T-helper 17 cell (primary cell): Measurements from ENCODE around the gene IL20RA. TPM values are rescaled to one million over a fixed set of nuclear protein-coding genes. Genes with fewer than 3 reads are reported as not detected.

Experiments used
- ATAC-seq: fragments of 150-1000 bp; cut with Tn5 transposase; 2 replicates; pipeline ENCODE4 v1.10.0; 2021; ENCODE audit warnings: mild to moderate bottlenecking, moderate library complexity
- DNase-seq, 3 donors: peaks; one replicate each; pipeline versions ENCODE4 v3.0.0 to v3.0.0-alpha.2; 2020 to 2021
- H3K9me3 ChIP-seq: one replicate; pipeline ENCODE4 v1.7.0; 2013; ENCODE audit warnings: low read length, mild to moderate bottlenecking; ENCODE audit not compliant: control insufficient read depth, poor library complexity, severe bottlenecking
- H3K27ac Mint-ChIP-seq: one replicate; pipeline ENCODE4 v1.8.0; 2022; ENCODE audit warnings: mild to moderate bottlenecking, moderate library complexity, mixed read lengths
- H3K27me3 Mint-ChIP-seq: one replicate; pipeline ENCODE4 v1.8.0; 2022; ENCODE audit warnings: mixed read lengths
- H3K36me3 Mint-ChIP-seq: one replicate; pipeline ENCODE4 v1.8.0; 2022; ENCODE audit warnings: low read depth, mixed read lengths
- H3K4me1 Mint-ChIP-seq: one replicate; pipeline ENCODE4 v1.8.0; 2022; ENCODE audit warnings: mild to moderate bottlenecking, mixed read lengths
- H3K4me3 Mint-ChIP-seq: one replicate; pipeline ENCODE4 v1.8.0; 2022; ENCODE audit warnings: mild to moderate bottlenecking, moderate library complexity, mixed read lengths
- total RNA-seq, 4 donors: library from RNA in 2 of 4; stranded (reverse) in 2 of 4; gene quantifications; one replicate each; pipeline ENCODE4 v1.2.3 and lab custom pipeline; 2022 to 2026

The IL20RA gene
- total RNA-seq, 2 donors from 2014 or later = not detected

- H3K4me1 Mint-ChIP-seq = peaks cover 4% of the 10 kb centered on the region
- H3K27me3 Mint-ChIP-seq = peaks cover 35% of the 10 kb centered on the region
- H3K27ac Mint-ChIP-seq = no peak overlapping the region
- no peaks in the 10 kb centered on the region for H3K9me3 ChIP-seq
- no peak overlapping the region for H3K4me3 Mint-ChIP-seq
- no peaks in the 10 kb centered on the region for H3K36me3 Mint-ChIP-seq
- no peak for ATAC-seq
- DNase-seq = no peak
Observed at GRCh38 chr6:136955123-136955522, 89.6 kb downstream of the IL20RA start.

GRCh38 chr6:136952714-136953260, 92.0 kb downstream of the IL20RA start:
- DNase-seq (no peak), ATAC-seq (no peak)
- no peaks in the 10 kb centered on the region for H3K9me3 ChIP-seq
- Mint-ChIP-seq H3K27ac (no peak overlapping the region), H3K4me1 (peaks cover 4% of the 10 kb centered on the region), H3K36me3 (no peaks in the 10 kb centered on the region), H3K4me3 (no peak overlapping the region), H3K27me3 (peaks cover 19% of the 10 kb centered on the region)

- Mint-ChIP-seq H3K27me3 (peaks cover 13% of the 10 kb centered on the region), H3K4me1 (peaks cover 2% of the 10 kb centered on the region), H3K4me3 (no peak overlapping the region), H3K27ac (no peak overlapping the region), H3K36me3 (no peaks in the 10 kb centered on the region)
- no peak for DNase-seq
- ATAC-seq = no peak
- no peaks in the 10 kb centered on the region for H3K9me3 ChIP-seq
Observed at GRCh38 chr6:136950436-136951126, 94.2 kb downstream of the IL20RA start.

Other genes with a start within 250 kb of the IL20RA start
- gene PEX7, start 222.4 kb downstream of the IL20RA start, total RNA-seq = 1 to 10 TPM; 3.2 to 3.7 TPM
- 1 to 10 TPM in 1 of 2 donors, not detected in 1; 1.6 TPM for gene SLC35D3, start 122.7 kb downstream of the IL20RA start, total RNA-seq
- gene IL22RA2, start 128.7 kb upstream of the IL20RA start, total RNA-seq = not detected
- 10 to 100 TPM; 49.3 to 56.4 TPM for gene IFNGR1, start 174.4 kb upstream of the IL20RA start, total RNA-seq